Gastrocnemius medialis (tissue), 4 donors: ENCODE measurements around the gene NRCAM.

ENCODE experiments used
- CTCF ChIP-seq, 5 experiments: fragments of 450-650 bp in 3 of 5; fragments of 200-600 bp in 2 of 5; sonication (generic) in 2 of 5; IDR thresholded peaks in 4 of 5; conservative IDR thresholded peaks in 1 of 5; 1 replicate in 4 of 5; 2 replicates in 1 of 5; pipeline ENCODE4 v1.5.1; 2016 to 2019; ENCODE audit warnings: antibody characterized with exemption in 5 of 5, mild to moderate bottlenecking in 3 of 5, moderate library complexity in 3 of 5
- POLR2A ChIP-seq, 2 donors: fragments of 450-650 bp; IDR thresholded peaks; one replicate each; pipeline ENCODE4 v1.6.1; 2017; ENCODE audit warnings: antibody characterized with exemption in 2 of 2, mild to moderate bottlenecking in 2 of 2, moderate library complexity in 2 of 2

GRCh38 chr7:108101759-108102158 is 354.5 kb downstream of the NRCAM start:
- no peak for TF ChIP-seq POLR2A (IDR thresholded peaks at IDR 0.05)
- no peak for TF ChIP-seq CTCF (IDR thresholded peaks at IDR 0.05 in 4 of 5, conservative IDR thresholded peaks at IDR 0.05 in 1 of 5)
